Pancreas (tissue), 10 donors: ENCODE results near the gene RERE. TPM values are rescaled to one million over a fixed set of nuclear protein-coding genes. Genes with fewer than 3 reads are reported as not detected.

Experiments
- ATAC-seq, 4 donors: fragments of 200-7000 bp; cut with Tn5 transposase; one replicate each; pipeline versions ENCODE4 v1.8.0 to v1.9.1; 2020; ENCODE audit warnings: mild to moderate bottlenecking in 4 of 4, moderate library complexity in 4 of 4
- DNase-seq, 6 donors: peaks; one replicate each; pipeline ENCODE4 v3.0.0-alpha.2; 2020
- FAIRE-seq: peaks from 2 replicates; lab custom pipeline; 2012; peaks lifted over from hg19 to GRCh38; lab: Jason Lieb, UNC
- H3K27ac ChIP-seq, 4 donors: fragments of 200-600 bp; sonication (generic); 1 replicate in 3 of 4; 2 replicates in 1 of 4; pipeline versions ENCODE4 v1.5.0 to v1.8.0; 2020
- H3K27me3 ChIP-seq, 4 donors: fragments of 200-600 bp; one replicate each; pipeline ENCODE4 v1.8.0; 2021
- H3K36me3 ChIP-seq, 3 donors: fragments of 200-600 bp; sonication (generic) in 1 of 3; one replicate each; pipeline versions ENCODE4 v1.5.0 to v1.8.0; 2020 to 2021
- H3K4me1 ChIP-seq, 3 donors: fragments of 200-600 bp; one replicate each; pipeline ENCODE4 v1.8.0; 2021
- H3K4me3 ChIP-seq, 4 donors: fragments of 200-600 bp; sonication (generic) in 2 of 4; one replicate each; pipeline versions ENCODE4 v1.5.0 to v1.8.0; 2020 to 2021
- H3K9me3 ChIP-seq, 4 donors: fragments of 200-600 bp; one replicate each; pipeline ENCODE4 v1.8.0; 2021
- WGBS, 2 donors: extraction: QIAGEN DNeasy Blood & Tissue Kit; methylation state at CpG; one replicate each; pipeline ENCODE4 v1.1.7; 2013; 5-methylcytosine and 5-hydroxymethylcytosine counted together
- intact Hi-C, 3 donors: fragments of 100-400 bp; cut with DNase I; formaldehyde crosslinking; loops; one replicate each; pipeline versions ENCODE4 v1.11.1 to v1.14.2; 2022
- polyA plus RNA-seq, 2 donors: library from polyadenylated mRNA; stranded (reverse); fragments of 200-250 nt; gene quantifications; one replicate each; pipeline ENCODE4 v1.2.3, GENCODE V29; 2013
- total RNA-seq, 6 donors: library from RNA; stranded (reverse); fragmentation: NEBNext Ultra II Directional in 4 of 6; extraction: Animal tissue kit (Norgen Biotek cat#: 25700) in 4 of 6; gene quantifications; one replicate each; pipeline versions ENCODE4 v1.2.1 to v1.2.4, GENCODE V29; 2021 to 2023
- TF ChIP-seq, protein P1 (sequence below), 4 donors: fragments of 200-600 bp; sonication (generic) in 3 of 4; IDR thresholded peaks; one replicate each; pipeline versions ENCODE4 v1.5.0 to v1.8.0; 2021; ENCODE audit warnings: antibody characterized with exemption in 4 of 4
- donor health status: healthy with polysubstance abuse.
- donor health status: DM: no; HTN: no; CAD: no; lungs with moderate emphysema.
- donor health status: DM: no; HTN: no; CAD: no.
- donor health status: control.
- donor health status: control.
- donor health status: Bipolar disorder and iron deficiency.
- donor health status: DM: yes; HTN: yes; CAD: no.
- donor health status: DM: no; HTN: no; CAD: no.
- donor health status: DM: no; HTN: no; CAD: no.
- donor health status: DM: yes; HTN: yes; CAD: no.

Gene RERE
- total and polyA plus RNA-seq, 8 donors: 27.0 to 76.7 (median 50.7) TPM

GRCh38 chr1:8406011-8406410 lies 411.4 kb downstream of the RERE start:
- FAIRE-seq: no peak
- ATAC-seq: no peak
- Histone ChIP-seq H3K4me3 (no peak overlapping the region), H3K27ac (no peak overlapping the region), H3K27me3 (no peaks in the 10 kb centered on the region), H3K36me3 (no peaks in the 10 kb centered on the region), H3K4me1 (peaks cover 30 to 46% (median 39%) of the 10 kb centered on the region in 3 donors), H3K9me3 (no peaks in the 10 kb centered on the region)
- intact Hi-C loops: no loop called here
- DNase-seq: no peak
- TF ChIP-seq, protein P1, sequence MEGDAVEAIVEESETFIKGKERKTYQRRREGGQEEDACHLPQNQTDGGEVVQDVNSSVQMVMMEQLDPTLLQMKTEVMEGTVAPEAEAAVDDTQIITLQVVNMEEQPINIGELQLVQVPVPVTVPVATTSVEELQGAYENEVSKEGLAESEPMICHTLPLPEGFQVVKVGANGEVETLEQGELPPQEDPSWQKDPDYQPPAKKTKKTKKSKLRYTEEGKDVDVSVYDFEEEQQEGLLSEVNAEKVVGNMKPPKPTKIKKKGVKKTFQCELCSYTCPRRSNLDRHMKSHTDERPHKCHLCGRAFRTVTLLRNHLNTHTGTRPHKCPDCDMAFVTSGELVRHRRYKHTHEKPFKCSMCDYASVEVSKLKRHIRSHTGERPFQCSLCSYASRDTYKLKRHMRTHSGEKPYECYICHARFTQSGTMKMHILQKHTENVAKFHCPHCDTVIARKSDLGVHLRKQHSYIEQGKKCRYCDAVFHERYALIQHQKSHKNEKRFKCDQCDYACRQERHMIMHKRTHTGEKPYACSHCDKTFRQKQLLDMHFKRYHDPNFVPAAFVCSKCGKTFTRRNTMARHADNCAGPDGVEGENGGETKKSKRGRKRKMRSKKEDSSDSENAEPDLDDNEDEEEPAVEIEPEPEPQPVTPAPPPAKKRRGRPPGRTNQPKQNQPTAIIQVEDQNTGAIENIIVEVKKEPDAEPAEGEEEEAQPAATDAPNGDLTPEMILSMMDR (IDR thresholded peaks at IDR 0.05): no peak
- WGBS, 2 donors: 96 to 98% methylated on average over 7 of the region's 7 CpGs

GRCh38 chr1:8404460-8405370 lies 412.7 kb downstream of the RERE start:
- no peak overlapping the region for H3K27ac ChIP-seq
- intact Hi-C loops: no loop called here

GRCh38 chr1:8402109-8402710 lies 415.2 kb downstream of the RERE start:
- ATAC-seq (no peak), DNase-seq (no peak)

More at GRCh38 chr1:8404460-8405370, 412.7 kb downstream of the RERE start:
- H3K4me1 ChIP-seq: peaks cover 23 to 35% (median 27%) of the 10 kb centered on the region in 3 donors
- no peaks in the 10 kb centered on the region for H3K27me3 ChIP-seq
- WGBS, 2 donors: 90 to 91% methylated on average over 10 of the region's 10 CpGs
- FAIRE-seq: no peak
- H3K9me3 ChIP-seq: no peaks in the 10 kb centered on the region
- no peaks in the 10 kb centered on the region for H3K36me3 ChIP-seq
- TF ChIP-seq, protein P1 (IDR thresholded peaks at IDR 0.05): no peak
- H3K4me3 ChIP-seq: no peak overlapping the region
- DNase-seq: no peak
- ATAC-seq: no peak

DNA sequence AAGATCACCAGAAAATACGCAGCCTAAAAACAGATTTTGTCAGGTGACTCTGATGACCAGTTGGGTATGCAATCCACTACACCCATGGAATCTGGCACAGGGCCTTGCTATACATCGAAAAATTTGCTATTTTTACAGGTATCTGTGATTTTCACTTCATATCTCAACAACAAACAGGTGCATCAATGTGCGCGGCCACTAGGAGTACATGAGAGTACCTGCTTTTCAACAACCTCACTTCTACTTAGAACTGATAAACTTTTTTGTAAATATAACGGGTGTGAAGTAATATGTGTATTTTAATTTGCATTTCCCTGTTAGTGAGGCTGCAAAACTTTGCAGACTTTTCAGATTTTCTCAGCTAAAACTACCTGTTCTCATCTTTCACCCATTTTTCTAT lies 418.8 kb downstream of the RERE start:
- H3K36me3 ChIP-seq: no peaks in the 10 kb centered on the region
- ATAC-seq: no peak
- FAIRE-seq: no peak
- no peak overlapping the region for H3K27ac ChIP-seq
- DNase-seq: no peak
- H3K9me3 ChIP-seq: no peaks in the 10 kb centered on the region
- H3K4me1 ChIP-seq: peaks cover 0 to 41% (median 17%) of the 10 kb centered on the region in 3 donors
- no peak overlapping the region for H3K4me3 ChIP-seq
- WGBS, 2 donors: 86 to 94% methylated on average over 5 of the region's 5 CpGs
- TF ChIP-seq, protein P1 (IDR thresholded peaks at IDR 0.05): no peak
- intact Hi-C loops: no loop called here
- no peaks in the 10 kb centered on the region for H3K27me3 ChIP-seq

More at GRCh38 chr1:8402109-8402710, 415.2 kb downstream of the RERE start:
- intact Hi-C loops: no loop called here
- Histone ChIP-seq H3K27me3 (no peaks in the 10 kb centered on the region), H3K4me1 (peaks cover 10 to 19% (median 18%) of the 10 kb centered on the region in 3 donors), H3K4me3 (no peak overlapping the region), H3K9me3 (no peaks in the 10 kb centered on the region), H3K27ac (no peak overlapping the region), H3K36me3 (no peaks in the 10 kb centered on the region)
- TF ChIP-seq, protein P1 (IDR thresholded peaks at IDR 0.05): no peak
- no peak for FAIRE-seq
- 92 to 94% methylated on average over 13 of the region's 13 CpGs for WGBS, 2 donors
